ENCODE data around the gene AHR. TPM values are rescaled to one million over a fixed set of nuclear protein-coding genes. Genes with fewer than 3 reads are reported as not detected.
A peak's percentile ranks its signal among the peaks of the same experiment; 100 is the strongest.

AHR gene
- total RNA-seq (ENCODE audit: low replicate concordance): 41.0 and 66.0 TPM in 2 replicates
- long read RNA-seq, partial matches to known transcripts: 8 of 10 reads
- long read RNA-seq, other reads (novel, unspliced or antisense): 2 of 10 reads

GRCh38 chr7:17298102-17298839 is at the start of gene AHR:
Gene AHR (plus strand): TSS chr7:17298652. CDS start chr7:17299265, 613 bp downstream.
- Mint-ChIP-seq H3K4me1 (ENCODE audit: unreplicated experiment) (peaks cover 7% of the 10 kb centered on the region), H3K9me3 (peaks cover 10% of the 10 kb centered on the region), H3K27me3 (peaks cover 28% of the 10 kb centered on the region), H3K4me3 (peak within 1 kb of the TSS; percentile 92), H3K27ac (peak within 1 kb of the TSS; percentile 96), H3K36me3 (peaks cover 7% of the 10 kb centered on the region)
- peak; percentile 80 for DNase-seq (ENCODE audit: extremely low spot score, unreplicated experiment)
- TF ChIP-seq CTCF (conservative IDR thresholded peaks at IDR 0.05): no peak

GRCh38 chr7:17253885-17254284 is 44.6 kb upstream of the AHR start:
- Mint-ChIP-seq H3K4me1 (ENCODE audit: unreplicated experiment) (peaks cover 4% of the 10 kb centered on the region), H3K27me3 (no peaks in the 10 kb centered on the region), H3K9me3 (no peaks in the 10 kb centered on the region), H3K4me3 (no peak overlapping the region), H3K27ac (no peak overlapping the region), H3K36me3 (no peaks in the 10 kb centered on the region)
- TF ChIP-seq CTCF (conservative IDR thresholded peaks at IDR 0.05): no peak
- no peak for DNase-seq (ENCODE audit: extremely low spot score, unreplicated experiment)

GRCh38 chr7:17255926-17256325 is 42.5 kb upstream of the AHR start:
- H3K9me3 Mint-ChIP-seq: no peaks in the 10 kb centered on the region
- H3K4me1 Mint-ChIP-seq (ENCODE audit: unreplicated experiment): peaks cover 4% of the 10 kb centered on the region
- H3K27ac Mint-ChIP-seq: no peak overlapping the region
- TF ChIP-seq CTCF (conservative IDR thresholded peaks at IDR 0.05): no peak
- H3K36me3 Mint-ChIP-seq: no peaks in the 10 kb centered on the region
- H3K4me3 Mint-ChIP-seq: no peak overlapping the region
- no peaks in the 10 kb centered on the region for H3K27me3 Mint-ChIP-seq
- no peak for DNase-seq (ENCODE audit: extremely low spot score, unreplicated experiment)

- H3K27ac Mint-ChIP-seq: peak overlapping the region; percentile 24
- no peaks in the 10 kb centered on the region for H3K36me3 Mint-ChIP-seq
- peak overlapping the region; percentile 8 for H3K4me3 Mint-ChIP-seq
- H3K4me1 Mint-ChIP-seq (ENCODE audit: unreplicated experiment): peaks cover 4% of the 10 kb centered on the region
- TF ChIP-seq CTCF (conservative IDR thresholded peaks at IDR 0.05): no peak
- no peaks in the 10 kb centered on the region for H3K27me3 Mint-ChIP-seq
- no peaks in the 10 kb centered on the region for H3K9me3 Mint-ChIP-seq
- no peak for DNase-seq (ENCODE audit: extremely low spot score, unreplicated experiment)
Observed at GRCh38 chr7:17256375-17256774, 42.1 kb upstream of the AHR start.

GRCh38 chr7:17266565-17266964 is 31.9 kb upstream of the AHR start:
- Mint-ChIP-seq H3K27ac (no peak overlapping the region), H3K9me3 (peaks cover 12% of the 10 kb centered on the region), H3K4me3 (no peak overlapping the region), H3K36me3 (no peaks in the 10 kb centered on the region), H3K4me1 (ENCODE audit: unreplicated experiment) (no peaks in the 10 kb centered on the region), H3K27me3 (no peaks in the 10 kb centered on the region)
- no peak for DNase-seq (ENCODE audit: extremely low spot score, unreplicated experiment)
- TF ChIP-seq CTCF (conservative IDR thresholded peaks at IDR 0.05): no peak

Data from type B pancreatic cell (in vitro differentiated cells).